Upper lobe of right lung (tissue), 1 donor: ENCODE measurements around the gene ATP8A1. TPM values are rescaled to one million over a fixed set of nuclear protein-coding genes. Genes with fewer than 3 reads are reported as not detected.

Experiments
- ATAC-seq: fragments of 200-7000 bp; cut with Tn5 transposase; one replicate; pipeline ENCODE4 v1.9.1; 2020; ENCODE audit warnings: mild to moderate bottlenecking, moderate library complexity
- DNase-seq: peaks from one replicate; pipeline ENCODE4 v3.0.0-alpha.2; 2020
- H3K27ac ChIP-seq: fragments of 200-600 bp; one replicate; pipeline ENCODE4 v1.8.0; 2022
- H3K27me3 ChIP-seq: fragments of 200-600 bp; one replicate; pipeline ENCODE4 v1.8.0; 2022; ENCODE audit warnings: mild to moderate bottlenecking
- H3K36me3 ChIP-seq: fragments of 200-600 bp; one replicate; pipeline ENCODE4 v1.8.0; 2022
- H3K4me1 ChIP-seq: fragments of 200-600 bp; one replicate; pipeline ENCODE4 v1.8.0; 2022
- H3K4me3 ChIP-seq: fragments of 200-600 bp; one replicate; pipeline ENCODE4 v1.8.0; 2022; ENCODE audit warnings: mild to moderate bottlenecking
- H3K9me3 ChIP-seq: fragments of 200-600 bp; one replicate; pipeline ENCODE4 v1.8.0; 2022
- CTCF ChIP-seq: fragments of 200-600 bp; IDR thresholded peaks from one replicate; pipeline ENCODE4 v1.8.0; 2022; ENCODE audit warnings: antibody characterized with exemption
- intact Hi-C: fragments of 100-400 bp; cut with DNase I; formaldehyde crosslinking; loops from one replicate; pipeline ENCODE4 v1.11.0; 2022
- total RNA-seq: library from RNA; stranded (reverse); fragmentation: NEBNext Ultra II Directional; extraction: Animal tissue kit (Norgen Biotek cat#: 25700); gene quantifications from one replicate; pipeline ENCODE4 v1.2.1, GENCODE V29; 2021
- donor health status: DM: no; HTN: yes; CAD: no; lungs with severe emphysema.

The ATP8A1 gene
- total RNA-seq, 1 donor from 2014 or later = 79.3 TPM

- Histone ChIP-seq H3K27ac (no peak overlapping the region), H3K4me1 (no peaks in the 10 kb centered on the region), H3K27me3 (no peaks in the 10 kb centered on the region), H3K36me3 (peaks cover 14% of the 10 kb centered on the region), H3K4me3 (no peak overlapping the region), H3K9me3 (no peaks in the 10 kb centered on the region)
- ATAC-seq (no peak), DNase-seq (no peak)
- intact Hi-C loops = no loop called here
- TF ChIP-seq CTCF = no peak
Observed at GRCh38 chr4:42417550-42417949, 239.4 kb downstream of the ATP8A1 start.

GRCh38 chr4:42416017-42416416, 240.9 kb downstream of the ATP8A1 start:
- Histone ChIP-seq H3K27ac (no peak overlapping the region), H3K9me3 (no peaks in the 10 kb centered on the region), H3K36me3 (peaks cover under 1% of the 10 kb centered on the region), H3K4me1 (no peaks in the 10 kb centered on the region), H3K27me3 (no peaks in the 10 kb centered on the region), H3K4me3 (no peak overlapping the region)
- ATAC-seq (no peak), DNase-seq (no peak)
- intact Hi-C loops = no loop called here
- no peak for TF ChIP-seq CTCF

- no peaks in the 10 kb centered on the region for H3K9me3 ChIP-seq
- H3K36me3 ChIP-seq = no peaks in the 10 kb centered on the region
- DNase-seq = no peak
- TF ChIP-seq CTCF = no peak
- intact Hi-C loops = no loop called here
- H3K27me3 ChIP-seq = no peaks in the 10 kb centered on the region
- no peak overlapping the region for H3K4me3 ChIP-seq
- H3K4me1 ChIP-seq = no peaks in the 10 kb centered on the region
- no peak overlapping the region for H3K27ac ChIP-seq
- ATAC-seq = no peak
Observed at GRCh38 chr4:42415281-42415680, 241.6 kb downstream of the ATP8A1 start.

GRCh38 chr4:42412251-42412650, 244.7 kb downstream of the ATP8A1 start:
- H3K27ac ChIP-seq = no peak overlapping the region
- H3K9me3 ChIP-seq = no peaks in the 10 kb centered on the region
- DNase-seq = no peak
- no peaks in the 10 kb centered on the region for H3K27me3 ChIP-seq
- H3K4me1 ChIP-seq = no peaks in the 10 kb centered on the region
- no peaks in the 10 kb centered on the region for H3K36me3 ChIP-seq
- intact Hi-C loops = no loop called here
- H3K4me3 ChIP-seq = no peak overlapping the region
- TF ChIP-seq CTCF = no peak
- ATAC-seq = peak; percentile 45

GRCh38 chr4:42411803-42412202, 245.1 kb downstream of the ATP8A1 start:
- Histone ChIP-seq H3K27ac (no peak overlapping the region), H3K27me3 (no peaks in the 10 kb centered on the region), H3K4me3 (no peak overlapping the region), H3K36me3 (no peaks in the 10 kb centered on the region), H3K9me3 (no peaks in the 10 kb centered on the region), H3K4me1 (no peaks in the 10 kb centered on the region)
- ATAC-seq = no peak
- no peak for DNase-seq
- no peak for TF ChIP-seq CTCF
- intact Hi-C loops = no loop called here

- Histone ChIP-seq H3K36me3 (no peaks in the 10 kb centered on the region), H3K27me3 (no peaks in the 10 kb centered on the region), H3K4me3 (no peak overlapping the region), H3K27ac (no peak overlapping the region), H3K4me1 (no peaks in the 10 kb centered on the region), H3K9me3 (no peaks in the 10 kb centered on the region)
- ATAC-seq (no peak), DNase-seq (no peak)
- intact Hi-C loops = no loop called here
- no peak for TF ChIP-seq CTCF
Observed at GRCh38 chr4:42410446-42410845, 246.5 kb downstream of the ATP8A1 start.
